Right lobe of liver (tissue), 4 donors: ENCODE results near the gene NPEPL1.

Experiments
- CTCF ChIP-seq, 4 donors: fragments of 200-600 bp in 3 of 4; fragments of 450-650 bp in 1 of 4; IDR thresholded peaks; one replicate each; pipeline versions ENCODE4 v1.5.1 to v1.8.0; 2016 to 2022; ENCODE audit warnings: antibody characterized with exemption in 4 of 4, mild to moderate bottlenecking in 2 of 4
- POLR2A ChIP-seq: fragments of 450-650 bp; IDR thresholded peaks from one replicate; pipeline ENCODE4 v1.6.1; 2017; ENCODE audit warnings: antibody characterized with exemption, mild to moderate bottlenecking
- donor health status: DM: no; HTN: no; CAD: no.
- donor health status: DM: no; HTN: no; CAD: no.
- donor health status: DM: no; HTN: yes; CAD: no.

- no peak for TF ChIP-seq CTCF (IDR thresholded peaks at IDR 0.05)
- no peak for TF ChIP-seq POLR2A
Observed at GRCh38 chr20:58684291-58684690, 8.3 kb upstream of the NPEPL1 start.
